Left lung (tissue), 10 donors: ENCODE results near the gene ZNF536. TPM values are rescaled to one million over a fixed set of nuclear protein-coding genes. Genes with fewer than 3 reads are reported as not detected.
"Not testable (repeated sequence)": the region's sequence is repeated elsewhere in the genome, so short reads cannot be mapped to it uniquely, and the experiment has no call there.

ENCODE experiments used
- ATAC-seq: fragments of 200-7000 bp; cut with Tn5 transposase; one replicate; pipeline ENCODE4 v1.9.1; 2020; ENCODE audit warnings: moderate library complexity
- DNase-seq, 4 donors: peaks; one replicate each; pipeline ENCODE4 v3.0.0-alpha.2; 2013 to 2020
- H3K27ac ChIP-seq, 2 donors: fragments of 200-600 bp; sonication (generic) in 1 of 2; one replicate each; pipeline versions ENCODE4 v1.5.0 to v1.8.0; 2020 to 2021
- H3K27me3 ChIP-seq, 2 donors: fragments of 200-600 bp; sonication (generic) in 1 of 2; one replicate each; pipeline versions ENCODE4 v1.5.0 to v1.8.0; 2020 to 2021
- H3K36me3 ChIP-seq, 2 donors: fragments of 200-600 bp; sonication (generic) in 1 of 2; one replicate each; pipeline versions ENCODE4 v1.5.0 to v1.8.0; 2020 to 2021
- H3K4me1 ChIP-seq, 2 donors: fragments of 200-600 bp; one replicate each; pipeline ENCODE4 v1.8.0; 2021
- H3K4me3 ChIP-seq, 2 donors: fragments of 200-600 bp; sonication (generic) in 1 of 2; one replicate each; pipeline versions ENCODE4 v1.5.0 to v1.8.0; 2020 to 2021; ENCODE audit warnings: mild to moderate bottlenecking in 1 of 2
- H3K9me3 ChIP-seq, 2 donors: fragments of 200-600 bp; sonication (generic) in 1 of 2; one replicate each; pipeline versions ENCODE4 v1.5.0 to v1.8.0; 2020 to 2021
- intact Hi-C, 2 donors: fragments of 100-400 bp; cut with DNase I; formaldehyde crosslinking; loops; one replicate each; pipeline versions ENCODE4 v1.11.2 to v1.14.2; 2022
- polyA plus RNA-seq, 6 donors: library from polyadenylated mRNA; unstranded; fragments of 120-200 nt; gene quantifications; one replicate each; pipeline ENCODE4 v1.2.1, GENCODE V29; 2013; ENCODE audit not compliant: insufficient read length in 6 of 6
- total RNA-seq, 2 donors: library from RNA; stranded (reverse); fragmentation: NEBNext Ultra II Directional; extraction: Animal tissue kit (Norgen Biotek cat#: 25700); gene quantifications; one replicate each; pipeline ENCODE4 v1.2.1, GENCODE V29; 2021
- TF ChIP-seq, protein P1 (sequence below), 2 donors: fragments of 200-600 bp; sonication (generic) in 1 of 2; IDR thresholded peaks; one replicate each; pipeline versions ENCODE4 v1.5.0 to v1.8.0; 2021; ENCODE audit warnings: antibody characterized with exemption in 2 of 2
- donor health status: DM: no; HTN: yes; CAD: no.
- donor health status: DM: no; HTN: no; CAD: no.

The ZNF536 gene
- total and polyA plus RNA-seq, 8 donors: 0.50 to 6.5 (median 3.6) TPM

DNA sequence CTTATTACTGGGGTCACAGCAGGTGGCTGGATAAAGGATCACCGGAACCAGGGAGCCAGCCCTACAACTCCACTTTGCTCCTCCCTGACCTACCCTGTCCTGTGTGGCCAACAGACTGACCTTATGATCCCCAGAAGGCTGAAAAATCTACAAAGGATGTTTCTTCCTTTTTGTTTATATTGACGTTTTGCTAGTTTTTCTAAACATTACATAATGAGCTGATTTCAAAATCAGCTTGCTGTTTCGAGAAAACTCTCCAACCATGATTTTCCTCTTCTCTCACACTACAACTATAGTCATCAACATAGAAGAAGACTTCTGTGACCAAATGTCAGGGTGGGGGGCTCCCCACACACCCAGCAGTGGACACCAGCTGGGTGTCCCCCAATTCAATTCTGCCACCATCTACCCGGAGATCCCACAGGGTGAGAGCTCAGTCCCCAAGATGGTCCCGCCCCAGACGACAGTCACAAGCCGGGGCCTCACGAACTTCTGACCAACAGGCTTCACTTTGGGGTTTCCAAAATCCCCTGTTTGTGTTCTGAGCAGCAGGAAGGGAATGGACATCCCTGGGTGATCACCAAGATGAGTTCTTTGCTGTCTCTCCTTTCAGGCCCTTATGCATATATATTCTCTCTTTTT is 35.0 kb downstream of the ZNF536 start:
- no peak overlapping the region for H3K27ac ChIP-seq
- ATAC-seq (no peak), DNase-seq (peak in 2 of 4 donors; percentile 17 to 37)
- H3K27me3 ChIP-seq: peaks cover 0 to 9% of the 10 kb centered on the region in 2 donors
- no peaks in the 10 kb centered on the region for H3K36me3 ChIP-seq
- no peak overlapping the region for H3K4me3 ChIP-seq
- no peaks in the 10 kb centered on the region for H3K9me3 ChIP-seq
- TF ChIP-seq, protein P1, sequence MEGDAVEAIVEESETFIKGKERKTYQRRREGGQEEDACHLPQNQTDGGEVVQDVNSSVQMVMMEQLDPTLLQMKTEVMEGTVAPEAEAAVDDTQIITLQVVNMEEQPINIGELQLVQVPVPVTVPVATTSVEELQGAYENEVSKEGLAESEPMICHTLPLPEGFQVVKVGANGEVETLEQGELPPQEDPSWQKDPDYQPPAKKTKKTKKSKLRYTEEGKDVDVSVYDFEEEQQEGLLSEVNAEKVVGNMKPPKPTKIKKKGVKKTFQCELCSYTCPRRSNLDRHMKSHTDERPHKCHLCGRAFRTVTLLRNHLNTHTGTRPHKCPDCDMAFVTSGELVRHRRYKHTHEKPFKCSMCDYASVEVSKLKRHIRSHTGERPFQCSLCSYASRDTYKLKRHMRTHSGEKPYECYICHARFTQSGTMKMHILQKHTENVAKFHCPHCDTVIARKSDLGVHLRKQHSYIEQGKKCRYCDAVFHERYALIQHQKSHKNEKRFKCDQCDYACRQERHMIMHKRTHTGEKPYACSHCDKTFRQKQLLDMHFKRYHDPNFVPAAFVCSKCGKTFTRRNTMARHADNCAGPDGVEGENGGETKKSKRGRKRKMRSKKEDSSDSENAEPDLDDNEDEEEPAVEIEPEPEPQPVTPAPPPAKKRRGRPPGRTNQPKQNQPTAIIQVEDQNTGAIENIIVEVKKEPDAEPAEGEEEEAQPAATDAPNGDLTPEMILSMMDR (IDR thresholded peaks at IDR 0.05): no peak
- no peaks in the 10 kb centered on the region for H3K4me1 ChIP-seq
- intact Hi-C loops: no loop called here

DNA sequence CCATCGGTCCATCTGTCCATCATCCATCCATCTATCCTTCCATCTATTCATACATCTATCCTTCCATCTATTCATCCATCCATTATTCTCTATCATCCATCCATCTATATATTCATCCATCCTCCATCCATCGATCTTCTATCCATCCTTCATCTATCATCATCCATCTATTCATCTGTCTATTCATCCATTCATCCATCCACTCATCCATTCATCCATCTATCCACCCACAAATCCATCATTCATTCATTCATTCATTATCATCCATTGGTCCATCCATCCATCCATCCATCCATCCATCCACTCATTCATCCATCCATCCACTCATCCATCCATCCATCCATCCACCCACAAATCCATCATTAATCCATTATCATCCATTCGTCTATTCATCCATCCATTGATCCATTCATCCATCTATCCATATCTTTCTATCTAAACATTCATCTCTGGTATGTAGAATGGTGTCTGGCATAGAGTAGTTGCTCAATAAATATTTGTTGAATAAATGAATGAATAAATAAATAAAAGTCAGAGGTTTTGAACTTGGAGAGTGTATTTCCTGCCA is 36.6 kb downstream of the ZNF536 start:
- intact Hi-C loops: no loop called here
- ATAC-seq (no peak), DNase-seq (no peak)
- Histone ChIP-seq H3K4me1 (no peaks in the 10 kb centered on the region), H3K4me3 (no peak overlapping the region), H3K36me3 (no peaks in the 10 kb centered on the region), H3K9me3 (no peaks in the 10 kb centered on the region), H3K27ac (no peak overlapping the region), H3K27me3 (no peaks in the 10 kb centered on the region)
- TF ChIP-seq, protein P1 (IDR thresholded peaks at IDR 0.05): no peak

DNA sequence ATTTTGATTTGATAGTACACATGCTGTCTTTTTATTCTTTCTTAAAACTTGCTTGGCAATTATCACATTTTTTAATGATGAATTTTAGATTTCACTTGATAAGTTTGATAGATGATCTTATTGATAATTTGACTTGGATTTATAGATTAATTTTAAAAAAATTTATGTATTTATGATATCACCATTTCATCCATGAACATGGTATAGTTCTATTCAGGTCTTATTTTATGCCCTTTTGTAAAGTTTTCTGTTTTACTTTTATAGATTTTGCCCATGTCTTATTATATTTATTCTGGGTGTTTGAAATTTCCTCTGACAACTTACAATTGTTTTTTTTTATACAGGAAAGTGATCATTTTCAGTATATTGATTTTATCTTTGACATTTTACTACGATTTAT is 39.5 kb downstream of the ZNF536 start:
- ATAC-seq (no peak), DNase-seq (no peak)
- no peak overlapping the region for H3K27ac ChIP-seq
- H3K4me1 ChIP-seq: no peaks in the 10 kb centered on the region
- intact Hi-C loops: no loop called here
- no peaks in the 10 kb centered on the region for H3K9me3 ChIP-seq
- no peak overlapping the region for H3K4me3 ChIP-seq
- TF ChIP-seq, protein P1 (IDR thresholded peaks at IDR 0.05): no peak
- H3K27me3 ChIP-seq: peaks cover 0 to 5% of the 10 kb centered on the region in 2 donors
- H3K36me3 ChIP-seq: no peaks in the 10 kb centered on the region

DNA sequence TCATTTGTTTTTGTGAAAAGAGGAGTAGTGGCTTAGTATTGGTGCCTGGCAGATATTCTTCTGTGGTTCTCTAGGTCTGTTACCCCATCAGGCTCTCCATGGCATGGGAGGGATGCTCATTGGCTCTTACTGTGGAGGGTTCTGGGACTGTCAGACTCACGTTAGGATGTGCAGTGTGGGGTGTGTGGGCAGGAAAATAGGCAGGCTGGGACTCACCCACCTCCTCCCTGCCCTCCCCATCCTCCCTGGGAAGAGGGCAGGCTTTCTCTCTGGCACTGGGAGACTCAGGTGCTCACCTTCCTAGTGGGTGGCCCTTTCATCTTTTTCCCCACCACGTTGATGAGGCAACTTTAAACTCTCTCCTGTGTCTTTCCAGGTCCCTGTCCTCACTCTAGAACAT is 44.2 kb downstream of the ZNF536 start:
- ATAC-seq: no peak
- Histone ChIP-seq H3K9me3 (no peaks in the 10 kb centered on the region), H3K27ac (no peak overlapping the region), H3K4me3 (no peak overlapping the region), H3K4me1 (no peaks in the 10 kb centered on the region), H3K36me3 (no peaks in the 10 kb centered on the region), H3K27me3 (peaks cover 0 to 46% of the 10 kb centered on the region in 2 donors)
- no peak for DNase-seq
- TF ChIP-seq, protein P1 (IDR thresholded peaks at IDR 0.05): no peak
- intact Hi-C loops: no loop called here

DNA sequence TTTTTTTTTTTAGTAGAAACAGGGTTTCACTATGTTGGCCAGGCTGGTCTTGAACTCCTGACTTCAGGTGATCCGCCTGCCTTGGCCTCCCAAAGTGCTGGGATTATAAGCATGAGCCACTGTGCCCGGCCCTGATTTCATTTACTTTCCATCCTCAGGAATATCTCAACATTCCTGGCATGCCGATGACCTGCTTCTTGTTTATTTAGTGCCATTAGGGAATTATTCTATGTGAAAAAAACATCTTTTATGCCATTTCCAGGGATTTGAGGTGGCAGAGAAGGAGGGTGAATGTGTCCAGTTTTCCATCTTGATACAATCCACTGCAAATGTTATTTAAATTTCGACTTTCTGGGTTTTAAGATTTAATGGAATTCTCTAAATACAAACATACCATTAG is 45.0 kb downstream of the ZNF536 start:
- H3K36me3 ChIP-seq, H3K4me1 ChIP-seq, intact Hi-C loops, H3K4me3 ChIP-seq, DNase-seq, H3K9me3 ChIP-seq, H3K27ac ChIP-seq, ATAC-seq: not testable (repeated sequence)
- H3K27me3 ChIP-seq: peaks cover 0 to 48% of the 10 kb centered on the region in 2 donors
